GM21576 (cell line): ENCODE results near the gene LMO1.

Source experiments
- ATAC-seq: cut with Tn5 transposase; IDR thresholded peaks from one replicate; pipeline ENCODE4 v1.9.1; 2021; ENCODE audit warnings: mild to moderate bottlenecking, moderate library complexity; ENCODE audit not compliant: unreplicated experiment

Gene LMO1

DNA sequence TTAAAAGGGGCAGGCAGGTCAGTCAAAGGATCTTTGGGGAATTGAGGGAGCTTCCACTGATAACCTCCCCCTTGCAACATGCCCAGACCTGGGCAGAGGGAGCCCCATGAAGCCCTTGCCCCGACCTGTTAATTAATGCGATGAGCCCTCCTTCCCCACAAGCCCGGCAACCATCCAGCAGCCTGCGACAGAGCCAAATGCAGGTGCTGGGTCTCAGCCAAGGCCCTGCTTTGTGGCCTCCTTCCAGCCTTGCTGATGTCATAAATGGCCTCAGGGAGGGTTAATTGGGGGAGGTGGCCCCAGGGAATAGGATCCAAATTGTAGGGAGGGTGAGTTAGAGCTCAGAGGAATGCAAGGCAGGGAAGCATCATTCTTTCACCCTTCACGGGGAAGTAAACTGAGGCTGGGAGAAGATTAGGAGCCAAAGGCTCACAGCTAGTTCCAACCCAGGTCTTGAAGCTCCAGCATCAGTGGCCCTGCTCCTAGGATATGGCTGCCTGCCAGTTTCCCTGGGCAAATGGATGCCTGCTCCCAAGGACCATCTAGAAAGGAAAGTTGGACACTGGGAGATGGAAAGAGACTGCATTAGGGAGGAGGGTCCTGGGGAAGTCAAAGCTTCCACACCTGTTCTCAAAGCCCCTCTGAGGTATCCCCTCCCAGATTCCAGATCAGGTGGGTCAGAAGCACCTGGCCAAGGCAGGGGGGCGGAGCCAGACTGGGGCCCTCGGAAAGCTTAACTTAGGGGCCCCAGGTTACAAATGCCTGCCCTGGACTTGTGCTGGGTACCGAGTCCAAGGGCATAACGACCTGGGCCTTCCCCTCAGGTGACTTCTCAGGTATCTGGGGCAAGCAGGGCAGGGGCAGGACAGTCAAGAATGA lies 34.1 kb downstream of the LMO1 start:
- ATAC-seq, result no peak

DNA sequence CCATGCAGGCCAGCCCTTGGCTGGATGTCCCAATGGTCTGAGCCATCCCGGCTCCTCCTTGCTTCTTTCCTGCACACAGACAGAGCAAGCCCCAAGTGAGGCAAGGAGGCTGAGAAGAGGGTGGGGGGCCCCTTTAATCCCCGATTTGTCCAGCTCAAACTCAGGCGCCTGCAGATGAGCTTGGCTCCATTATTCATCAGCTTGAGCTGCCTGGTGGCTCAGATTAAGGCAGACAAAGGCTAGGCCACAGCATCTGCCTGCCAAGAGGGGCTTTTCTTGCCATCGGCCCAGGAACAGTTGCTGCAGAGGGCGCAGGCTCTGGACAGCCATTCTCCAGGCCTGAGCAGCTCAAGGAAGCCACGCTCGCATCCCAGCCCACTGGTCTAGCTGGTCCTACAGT lies 35.4 kb downstream of the LMO1 start:
- no peak for ATAC-seq

DNA sequence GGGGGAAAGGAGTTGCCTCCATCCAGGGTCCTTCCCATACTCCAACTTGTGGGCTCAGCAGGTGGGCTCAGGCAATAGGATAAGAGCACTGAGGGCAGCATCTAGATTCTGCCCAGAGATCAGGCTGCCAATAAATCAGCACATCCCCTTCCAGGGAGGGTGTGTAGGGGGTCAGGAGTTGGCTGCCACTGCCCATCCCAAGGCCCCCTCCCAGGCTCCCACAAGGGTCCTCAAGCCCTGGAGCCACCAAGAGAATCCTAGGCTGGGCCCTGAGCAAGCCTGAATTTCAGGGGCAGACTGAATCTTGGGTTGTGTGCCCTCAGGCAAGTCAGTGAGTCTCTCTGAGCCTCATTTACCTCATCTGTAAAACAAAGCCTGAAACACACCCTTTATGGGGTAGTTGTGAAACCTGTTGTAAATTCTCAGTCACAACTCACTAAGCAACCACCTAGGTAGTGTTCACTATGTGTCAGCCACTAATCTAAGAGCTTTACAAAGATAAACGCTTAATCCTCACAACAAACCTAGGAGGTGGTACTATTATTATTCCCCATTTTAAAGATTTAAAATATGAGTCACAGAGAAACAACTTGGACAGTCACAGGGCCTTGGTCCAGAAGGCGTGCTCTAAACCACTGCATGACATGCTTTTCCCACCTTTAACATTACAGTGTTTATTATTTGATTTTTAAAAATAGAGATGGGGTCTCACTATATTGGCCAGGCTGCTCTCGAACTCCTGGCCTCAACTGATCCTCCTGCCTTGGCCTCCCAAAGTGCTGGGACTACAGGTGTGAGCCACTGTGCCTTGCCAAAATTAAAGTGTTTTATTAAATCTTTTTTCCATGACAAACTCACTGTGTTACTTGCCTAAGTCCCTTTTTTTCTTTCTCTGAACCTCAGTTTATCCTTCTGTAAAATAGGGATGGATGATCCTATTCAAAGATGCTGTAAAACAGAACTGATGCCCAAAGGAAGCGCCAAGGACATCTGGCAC lies 36.2 kb downstream of the LMO1 start:
- no peak for ATAC-seq

DNA sequence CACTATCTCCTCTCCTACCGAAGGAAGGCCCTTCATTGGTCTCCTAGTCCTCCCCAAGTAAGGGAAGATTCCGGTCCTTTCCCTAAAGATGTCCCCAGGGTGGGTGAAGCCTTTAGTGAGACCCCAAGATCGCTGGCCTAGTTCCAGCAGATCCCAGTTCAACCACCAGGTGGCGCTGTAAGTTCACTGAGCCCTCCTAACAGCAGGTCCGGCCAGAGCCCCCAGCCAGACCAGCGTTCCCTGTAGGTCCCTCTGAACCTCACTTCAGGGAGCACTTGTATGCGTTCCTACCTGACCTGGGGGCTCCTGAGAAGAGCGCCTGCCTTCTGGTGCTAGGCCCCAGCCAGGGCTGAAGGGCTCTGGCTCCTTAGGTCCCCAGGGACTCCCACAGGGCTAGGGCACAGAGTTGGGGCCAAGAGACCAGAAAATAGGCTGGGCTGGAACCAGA lies 38.1 kb downstream of the LMO1 start:
- ATAC-seq, result no peak

DNA sequence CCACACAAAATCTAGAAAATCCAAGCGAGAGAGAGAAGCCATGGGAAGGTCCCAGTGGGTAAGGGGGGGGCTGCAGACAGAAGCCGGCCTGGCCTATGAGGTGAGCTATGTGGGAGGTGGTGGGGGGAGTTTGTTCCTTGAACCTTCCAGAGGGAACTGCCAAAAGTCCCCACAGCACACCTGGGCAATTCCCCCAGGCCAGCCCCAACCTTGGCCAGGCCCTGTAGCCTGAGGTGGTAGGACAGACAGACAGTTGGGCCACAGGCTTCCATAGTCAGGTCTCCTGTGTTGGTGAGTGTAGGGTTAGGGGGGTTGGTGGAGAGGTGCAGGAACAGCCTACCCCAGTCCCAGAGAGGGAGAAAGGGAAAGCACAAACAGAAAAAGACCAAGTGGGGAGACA lies 39.0 kb downstream of the LMO1 start:
- ATAC-seq, result no peak

DNA sequence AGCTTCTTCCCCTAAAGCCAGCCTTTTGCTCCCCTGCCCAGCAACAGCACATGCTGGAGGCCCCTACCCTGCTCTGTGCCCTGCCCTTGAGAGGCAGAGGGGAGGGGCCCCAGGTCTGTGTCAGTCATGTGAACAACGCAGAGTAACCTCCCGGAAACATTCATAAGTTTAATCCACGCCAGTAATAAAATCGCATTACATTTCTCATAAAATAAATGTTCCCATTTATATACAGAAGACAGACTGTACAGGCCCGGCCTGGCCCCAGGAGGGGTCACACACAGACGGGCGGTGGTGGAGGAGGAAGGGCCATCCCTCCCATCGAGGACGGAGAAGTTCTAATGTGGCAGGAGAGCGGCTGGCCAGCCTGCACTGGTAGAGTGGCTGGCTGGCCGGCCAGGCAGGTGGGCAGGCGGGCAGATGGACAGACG lies 39.5 kb downstream of the LMO1 start:
- no peak for ATAC-seq

DNA sequence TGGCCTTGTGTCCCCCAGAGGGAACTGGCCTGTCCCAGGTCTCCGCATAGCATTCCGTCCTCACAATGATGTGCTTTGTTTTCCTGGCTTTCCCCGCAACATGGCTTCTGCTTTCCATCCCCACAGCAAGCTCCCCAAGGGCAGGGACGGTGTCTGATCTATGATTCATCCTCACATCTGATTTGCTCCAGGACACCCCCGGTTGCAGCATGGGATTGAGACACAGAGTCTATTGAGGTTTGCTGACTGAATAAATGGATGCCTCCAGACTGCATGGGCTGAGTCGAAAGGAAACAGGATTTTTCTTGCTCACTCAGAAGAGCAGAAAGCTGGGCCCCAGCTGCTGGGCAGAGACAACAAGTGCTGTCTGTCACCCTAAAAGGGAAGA lies 40.2 kb downstream of the LMO1 start:
- no peak for ATAC-seq

DNA sequence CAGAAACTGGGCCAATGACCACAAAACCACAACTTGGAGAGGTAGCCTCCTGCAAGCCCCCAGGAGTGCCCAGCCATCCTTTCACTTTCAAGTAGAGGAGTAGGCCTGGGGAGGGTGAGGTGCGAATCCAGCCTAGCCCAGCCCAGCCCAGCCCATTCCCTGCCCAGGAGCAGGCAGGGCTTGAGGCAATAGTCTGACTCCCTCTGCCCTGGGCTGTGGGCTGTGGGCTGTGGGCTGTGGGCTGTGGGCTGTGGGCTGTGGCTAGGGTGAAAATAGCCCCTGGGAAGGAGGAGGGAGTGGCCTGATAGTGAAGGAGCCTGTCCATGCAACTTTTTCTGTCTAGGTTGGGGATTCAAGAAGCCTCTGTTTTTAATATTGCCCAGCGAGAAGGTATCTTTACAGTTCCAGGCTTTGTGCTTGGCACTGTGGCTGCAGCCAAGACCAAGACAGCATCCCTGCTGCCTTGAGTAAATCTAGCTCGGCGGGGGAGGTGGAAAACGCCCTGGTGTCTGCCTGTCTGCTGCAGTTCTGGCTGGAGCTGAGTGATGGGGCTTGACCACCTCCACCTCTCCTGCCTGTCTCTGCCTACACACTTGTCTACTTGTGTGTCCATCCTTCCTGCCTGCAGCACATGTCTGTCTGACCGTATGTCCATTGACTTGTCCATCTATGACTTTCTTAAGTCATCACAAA lies 40.7 kb downstream of the LMO1 start:
- no peak for ATAC-seq

DNA sequence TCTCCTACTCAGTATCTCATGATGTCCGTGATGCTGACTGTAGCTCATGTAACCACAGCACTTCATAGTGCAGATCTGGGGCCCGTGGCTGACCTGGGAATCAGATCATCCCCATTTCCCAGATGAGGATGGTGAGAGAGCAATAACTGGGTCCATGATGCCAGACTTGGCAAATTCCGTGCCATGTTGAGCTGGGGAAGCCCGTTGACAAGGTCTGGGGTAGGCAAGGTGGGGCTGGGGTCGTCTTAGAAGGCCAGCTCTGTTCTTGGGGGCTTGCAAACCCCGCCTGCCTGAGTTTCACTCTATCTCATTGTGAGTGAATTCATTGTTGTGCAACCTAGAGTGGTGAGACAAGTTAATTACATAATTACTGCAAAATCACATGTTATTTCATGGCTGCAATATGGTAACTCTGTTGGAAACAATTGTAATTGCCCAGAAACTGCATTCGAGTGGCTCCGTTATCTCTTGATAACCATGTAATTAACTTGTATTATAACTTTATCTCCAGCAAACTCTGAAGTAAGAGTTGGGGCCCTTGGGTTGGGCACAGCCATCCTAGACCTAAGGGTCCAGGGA lies 41.7 kb downstream of the LMO1 start:
- ATAC-seq, result no peak

DNA sequence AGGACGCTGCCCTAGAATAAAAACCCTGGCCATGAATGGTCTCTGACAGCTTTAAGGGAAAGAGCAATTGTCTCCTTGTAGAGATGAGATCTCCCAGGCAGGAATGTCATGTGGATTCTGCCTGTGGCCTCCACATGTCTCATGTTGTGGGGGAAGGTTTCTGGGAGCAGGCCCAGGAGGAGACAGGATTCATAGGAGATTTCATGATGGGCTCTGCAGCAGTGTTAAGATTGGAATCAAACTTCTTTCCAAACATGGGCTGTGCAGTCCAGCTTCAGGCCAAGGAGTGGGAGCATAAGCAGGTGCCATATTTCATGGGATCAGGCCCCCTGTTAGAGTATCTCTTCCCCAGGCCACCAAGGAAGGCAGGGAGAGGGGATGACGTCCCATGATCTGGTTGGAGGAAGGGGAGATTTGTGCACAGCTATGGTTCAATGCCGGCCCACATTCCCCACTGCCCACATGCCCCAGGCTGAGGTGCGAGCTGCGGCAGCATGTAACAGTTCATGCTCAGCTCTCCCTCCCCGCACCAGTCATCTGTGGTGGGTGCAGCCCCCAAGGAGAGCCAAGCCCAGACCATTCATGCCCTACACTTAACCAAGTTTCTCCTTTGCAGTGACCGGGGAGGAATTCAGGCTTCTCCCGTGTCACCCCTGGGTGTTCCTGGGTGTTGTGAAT lies 42.5 kb downstream of the LMO1 start:
- no peak for ATAC-seq

DNA sequence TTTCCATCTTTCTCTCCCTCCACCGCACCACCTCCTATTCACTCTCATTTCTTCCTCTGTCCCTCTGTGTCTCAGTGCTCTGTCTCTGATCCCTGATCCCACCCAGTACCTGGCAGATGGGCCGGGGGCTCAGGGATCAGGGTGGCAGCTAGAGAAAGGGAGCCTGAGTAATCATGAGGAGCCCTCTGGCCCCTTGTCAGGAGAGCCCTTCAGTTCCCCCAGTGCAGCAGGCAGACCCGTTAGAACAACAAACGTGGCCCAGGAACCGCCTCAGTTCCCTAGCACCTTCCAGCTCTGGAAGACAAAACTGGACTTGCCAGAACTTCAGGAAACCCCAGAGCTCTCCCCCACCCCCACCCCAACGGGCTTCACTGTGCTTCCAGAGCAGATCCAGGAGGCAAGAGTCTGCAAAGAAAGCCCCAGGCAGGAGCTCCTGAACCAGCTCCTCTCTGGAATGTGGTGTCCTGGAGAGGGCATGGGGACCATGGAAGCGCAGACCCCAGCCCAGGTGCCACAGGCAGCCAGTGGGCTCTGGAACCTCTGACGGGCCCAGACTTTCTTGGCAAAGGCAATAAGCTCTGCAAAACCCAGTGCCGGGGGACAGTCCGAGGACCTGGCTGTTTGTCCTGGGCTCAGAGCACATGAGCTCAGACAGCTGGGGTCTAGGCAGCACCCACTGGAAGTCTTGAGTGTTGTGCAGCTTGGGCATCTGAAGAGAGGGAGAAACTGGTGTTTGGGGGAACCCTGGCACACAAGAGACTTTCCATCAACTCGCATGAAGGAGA lies 43.2 kb downstream of the LMO1 start:
- no peak for ATAC-seq

DNA sequence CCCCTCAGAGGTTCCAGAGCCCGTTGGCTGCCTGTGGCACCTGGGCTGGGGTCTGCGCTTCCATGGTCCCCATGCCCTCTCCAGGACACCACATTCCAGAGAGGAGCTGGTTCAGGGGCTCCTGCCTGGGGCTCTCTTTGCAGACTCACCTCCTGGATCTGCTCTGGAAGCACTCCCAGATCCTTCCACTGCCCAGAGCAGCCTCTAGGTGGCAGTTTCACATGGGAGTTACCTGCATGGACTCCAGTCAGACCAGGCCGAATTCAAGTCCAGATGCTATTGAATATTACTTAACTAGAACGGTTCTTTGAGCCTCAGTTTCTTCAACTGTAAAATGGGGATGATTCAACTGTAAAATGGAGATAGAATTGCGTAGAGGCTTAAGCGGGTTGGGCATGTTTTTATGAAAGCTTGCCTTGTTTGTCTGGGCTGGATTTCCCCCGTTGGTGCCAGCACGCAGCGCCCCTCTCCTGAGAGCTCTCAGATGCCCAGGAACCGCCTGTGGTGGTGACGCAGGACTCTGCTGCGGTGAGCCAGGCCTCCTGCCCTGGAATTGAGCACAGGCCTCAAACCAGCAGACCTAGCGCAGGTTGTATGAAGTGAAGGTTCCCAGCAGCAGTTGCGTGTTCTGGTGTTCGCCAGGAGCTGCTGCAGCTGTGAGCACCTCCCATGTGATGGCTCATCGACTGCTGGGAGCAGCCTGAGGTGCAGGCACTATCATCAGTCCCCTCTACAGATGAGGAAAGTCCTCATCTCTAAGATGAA lies 44.2 kb downstream of the LMO1 start:
- ATAC-seq, result no peak

DNA sequence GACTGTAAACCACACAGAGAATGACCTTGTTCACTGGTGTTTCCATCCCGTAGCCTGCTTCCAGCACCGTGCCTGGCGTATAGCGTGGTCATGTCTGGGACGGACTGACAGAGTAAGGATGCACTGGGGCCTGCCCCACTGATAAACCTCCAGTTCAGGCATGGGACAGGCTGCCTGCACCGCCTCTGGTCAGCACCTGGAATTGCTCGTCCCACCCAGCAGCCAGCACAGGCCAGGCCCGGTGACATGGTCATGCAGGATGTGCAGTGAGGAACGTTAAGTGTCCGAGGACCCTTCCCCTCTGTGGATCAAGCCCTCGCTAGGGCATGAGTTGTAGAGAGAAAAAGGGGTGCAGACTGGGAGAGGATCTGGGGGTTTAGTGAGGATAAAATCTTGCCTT lies 44.8 kb downstream of the LMO1 start:
- ATAC-seq, result no peak

DNA sequence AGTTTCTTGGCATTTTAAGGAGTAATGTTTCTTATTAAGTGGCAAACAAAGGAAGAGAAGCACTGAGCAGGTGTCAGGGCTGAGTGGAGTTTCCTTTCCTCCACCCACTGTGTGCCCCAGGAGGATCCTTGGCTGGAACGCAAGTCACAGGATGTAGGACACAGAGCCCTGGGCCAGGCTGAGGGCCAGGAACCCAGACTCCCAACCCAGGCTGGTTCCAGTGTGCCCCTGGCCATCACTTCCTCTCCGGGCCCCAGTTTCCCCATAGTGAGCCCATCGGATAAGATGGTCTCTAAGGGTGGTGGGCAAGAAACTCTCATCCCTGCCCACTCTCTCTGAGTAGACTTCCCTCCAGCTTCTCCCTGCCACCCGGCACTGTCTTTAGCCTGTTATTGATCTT lies 45.3 kb downstream of the LMO1 start:
- no peak for ATAC-seq

DNA sequence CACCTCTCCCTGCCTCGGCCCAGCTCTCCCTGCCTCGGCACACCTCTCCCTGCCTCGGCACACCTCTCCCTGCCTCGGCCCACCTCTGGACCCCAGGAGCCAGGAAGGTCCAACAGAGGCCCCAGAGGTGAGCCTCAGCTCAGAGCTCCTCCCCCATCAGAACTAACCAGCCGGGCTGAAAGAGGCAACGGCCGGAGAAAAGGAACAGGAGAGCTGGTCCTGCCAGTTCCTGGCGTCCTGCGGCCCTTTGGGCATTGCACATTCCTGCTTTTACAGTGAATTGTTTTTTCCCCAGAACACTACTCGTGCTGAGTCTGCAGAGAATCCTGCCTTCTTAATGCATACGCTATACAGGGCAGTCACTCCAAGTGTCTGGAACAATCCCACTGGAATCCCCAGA lies 45.8 kb downstream of the LMO1 start:
- ATAC-seq, result no peak

DNA sequence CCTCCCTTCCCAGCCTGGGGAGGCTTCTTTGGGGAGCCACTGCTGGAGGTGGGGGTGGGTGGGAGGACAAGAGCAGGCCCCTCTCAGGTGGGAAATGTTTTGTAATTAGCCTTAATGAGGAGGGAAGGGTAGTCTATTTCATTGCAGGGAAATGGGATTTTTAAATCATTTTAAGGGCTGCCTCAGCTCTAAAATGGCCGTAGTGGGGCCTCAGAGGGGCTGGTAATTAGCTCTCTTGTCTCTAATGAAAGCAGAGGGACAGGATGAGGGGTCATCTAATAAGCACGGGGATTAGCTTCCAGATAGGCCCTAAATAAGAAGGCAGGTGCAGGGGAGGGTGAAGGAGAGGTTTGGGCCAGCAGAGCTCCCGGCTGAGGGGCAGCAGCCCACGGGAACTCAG lies 46.5 kb downstream of the LMO1 start:
- no peak for ATAC-seq

DNA sequence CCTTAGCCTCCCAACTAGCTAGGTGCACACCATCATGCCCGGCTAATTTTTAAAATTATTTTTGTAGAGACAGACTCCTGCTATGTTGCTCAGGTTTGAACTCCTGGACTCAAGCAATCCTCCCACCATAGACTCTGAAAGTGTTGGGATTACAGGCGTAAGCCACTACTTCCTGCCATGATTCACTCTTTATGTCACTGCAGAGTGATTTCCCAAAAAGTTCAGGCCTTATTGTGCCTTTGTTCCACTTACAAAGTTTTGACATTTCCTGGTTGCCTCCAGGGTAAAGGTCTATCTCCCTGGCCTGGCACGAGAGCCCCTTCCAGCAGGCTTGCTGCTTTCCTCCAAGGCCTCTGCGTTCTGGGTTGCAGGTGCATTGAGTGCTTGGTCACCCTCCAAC lies 50.3 kb downstream of the LMO1 start:
- ATAC-seq, result no peak

DNA sequence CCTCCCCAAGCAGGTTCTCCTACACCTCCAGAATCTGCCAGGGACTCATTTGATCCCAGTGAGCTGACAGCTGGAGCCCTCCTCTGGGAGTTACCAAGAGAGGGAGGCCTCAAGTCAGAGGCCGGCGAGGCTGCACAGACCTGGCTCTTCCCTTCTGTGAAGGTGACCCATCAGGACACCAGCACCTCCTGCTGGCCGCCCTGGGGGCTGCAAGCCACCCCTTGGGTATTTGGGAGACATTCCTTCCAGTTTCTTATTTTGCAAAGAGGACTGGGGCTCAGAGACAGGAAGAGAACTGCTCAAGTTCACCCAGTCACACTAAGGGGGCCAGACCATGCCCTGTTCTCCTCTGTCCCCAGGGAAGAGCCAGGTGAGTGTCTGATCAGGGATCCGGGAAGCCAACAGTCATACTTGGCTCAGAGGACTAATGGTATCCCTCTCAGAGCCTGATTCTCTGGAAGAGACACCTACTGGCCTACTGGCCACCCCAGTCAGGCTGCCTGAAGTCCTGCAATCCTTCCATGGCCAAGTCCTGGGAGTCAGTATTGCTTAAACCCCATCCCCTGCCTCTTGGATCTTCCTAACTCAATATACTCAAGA lies 54.4 kb downstream of the LMO1 start:
- no peak for ATAC-seq
